H9 (cell line): ENCODE results near the gene RELA. TPM values are rescaled to one million over a fixed set of nuclear protein-coding genes. Genes with fewer than 3 reads are reported as not detected.

Experiments used
- DNase-seq: peaks from one replicate; pipeline ENCODE4 v3.0.0-alpha.2; 2017
- H2AFZ ChIP-seq: one replicate; pipeline ENCODE4 v1.6.1; 2013; ENCODE audit warnings: mild to moderate bottlenecking, low read length, control low read depth, moderate library complexity
- H2AK5ac ChIP-seq: 2 replicates; pipeline ENCODE4 v1.6.1; 2013; ENCODE audit warnings: low read length, control low read depth, mixed read lengths; ENCODE audit not compliant: insufficient read length
- H2BK120ac ChIP-seq: one replicate; pipeline ENCODE4 v1.6.1; 2013; ENCODE audit warnings: low read depth, mild to moderate bottlenecking, low read length, control low read depth, inconsistent platforms; ENCODE audit not compliant: poor library complexity, severe bottlenecking
- H2BK12ac ChIP-seq: 2 replicates; pipeline ENCODE4 v1.6.1; 2013; ENCODE audit warnings: low read length, control low read depth, mixed read lengths, low read depth; ENCODE audit not compliant: insufficient read length
- H2BK15ac ChIP-seq: 2 replicates; pipeline ENCODE4 v1.6.1; 2013; ENCODE audit warnings: low read depth, low read length, control low read depth
- H2BK20ac ChIP-seq: one replicate; pipeline ENCODE4 v1.6.1; 2013; ENCODE audit warnings: low read depth, mild to moderate bottlenecking, low read length, control low read depth, inconsistent platforms; ENCODE audit not compliant: poor library complexity, severe bottlenecking
- H2BK5ac ChIP-seq: 2 replicates; pipeline ENCODE4 v1.6.1; 2013; ENCODE audit warnings: low read length, control low read depth, mixed read lengths; ENCODE audit not compliant: insufficient read length
- H3K14ac ChIP-seq: 2 replicates; pipeline ENCODE4 v1.6.1; 2013; ENCODE audit warnings: low read length, control low read depth; ENCODE audit not compliant: insufficient read depth
- H3K18ac ChIP-seq: 2 replicates; pipeline ENCODE4 v1.6.1; 2013; ENCODE audit warnings: low read depth, mild to moderate bottlenecking, mixed read lengths, low read length, control low read depth; ENCODE audit not compliant: insufficient read length
- H3K23ac ChIP-seq: 2 replicates; pipeline ENCODE4 v1.6.1; 2013; ENCODE audit warnings: low read length, control low read depth, mixed read lengths, low read depth; ENCODE audit not compliant: insufficient read length
- H3K23me2 ChIP-seq: 2 replicates; pipeline ENCODE4 v1.6.1; 2013; ENCODE audit warnings: low read depth, mild to moderate bottlenecking, mixed read lengths, low read length, control low read depth; ENCODE audit not compliant: insufficient read length, poor library complexity, severe bottlenecking
- H3K27ac ChIP-seq: 2 replicates; pipeline ENCODE4 v1.5.1; 2013; ENCODE audit warnings: low read length, control low read depth, mixed read lengths, low read depth; ENCODE audit not compliant: insufficient read length
- H3K27me3 ChIP-seq: 2 replicates; pipeline ENCODE4 v1.6.1; 2013; ENCODE audit warnings: low read length, control low read depth, inconsistent platforms; ENCODE audit not compliant: insufficient read depth
- H3K4ac ChIP-seq: 2 replicates; pipeline ENCODE4 v1.6.1; 2013; ENCODE audit warnings: low read depth, mild to moderate bottlenecking, control low read depth, inconsistent platforms, low read length, moderate library complexity
- H3K4me1 ChIP-seq: 2 replicates; pipeline ENCODE4 v1.6.1; 2013; ENCODE audit warnings: low read length, control low read depth, inconsistent platforms; ENCODE audit not compliant: insufficient read depth
- H3K4me2 ChIP-seq: 2 replicates; pipeline ENCODE4 v1.6.1; 2013; ENCODE audit warnings: low read length, control low read depth, mixed read lengths; ENCODE audit not compliant: insufficient read length, insufficient read depth
- H3K56ac ChIP-seq: 2 replicates; pipeline ENCODE4 v1.6.1; 2013; ENCODE audit warnings: low read depth, mild to moderate bottlenecking, mixed read lengths, low read length, control low read depth; ENCODE audit not compliant: insufficient read length
- H3K79me1 ChIP-seq: 2 replicates; pipeline ENCODE4 v1.6.1; 2013; ENCODE audit warnings: low read depth, mild to moderate bottlenecking, moderate library complexity, low read length, control low read depth, inconsistent platforms; ENCODE audit not compliant: insufficient read depth, poor library complexity, severe bottlenecking
- H3K79me2 ChIP-seq: 2 replicates; pipeline ENCODE4 v1.6.1; 2013; ENCODE audit warnings: low read length, control low read depth, inconsistent platforms; ENCODE audit not compliant: insufficient read depth
- H3K9ac ChIP-seq: 2 replicates; pipeline ENCODE4 v1.6.1; 2013; ENCODE audit warnings: low read length, control low read depth, mixed read lengths; ENCODE audit not compliant: insufficient read length; ENCODE audit errors: extremely low read depth
- H3K9me3 ChIP-seq: one replicate; pipeline ENCODE4 v1.6.1; 2013; ENCODE audit warnings: low read depth, low read length, inconsistent platforms; ENCODE audit not compliant: control insufficient read depth
- H3T11ph ChIP-seq: one replicate; pipeline ENCODE4 v1.6.1; 2013; ENCODE audit warnings: mild to moderate bottlenecking, low read length, control low read depth, inconsistent platforms
- H4K20me1 ChIP-seq: one replicate; pipeline ENCODE4 v1.6.1; 2013; ENCODE audit not compliant: control insufficient read depth, insufficient read length, insufficient read depth
- H4K5ac ChIP-seq: 2 replicates; pipeline ENCODE4 v1.6.1; 2013; ENCODE audit warnings: low read depth, mild to moderate bottlenecking, mixed read lengths, low read length, control low read depth; ENCODE audit not compliant: insufficient read length
- H4K8ac ChIP-seq: replicated peaks from 2 replicates; pipeline ENCODE4 v1.6.1; 2013; ENCODE audit warnings: low read length, control low read depth, mixed read lengths, low read depth; ENCODE audit not compliant: insufficient read length
- H4K91ac ChIP-seq: 2 replicates; pipeline ENCODE4 v1.6.1; 2013; ENCODE audit warnings: low read depth, mild to moderate bottlenecking, moderate library complexity, mixed read lengths, low read length, control low read depth; ENCODE audit not compliant: insufficient read length
- H3K27ac Mint-ChIP-seq, 3 experiments: 2 replicates in 2 of 3; 3 replicates in 1 of 3; pipeline ENCODE4 v1.8.0; 2020 to 2021; ENCODE audit warnings: mixed read lengths in 3 of 3, mild to moderate bottlenecking in 1 of 3, moderate library complexity in 1 of 3
- H3K27me3 Mint-ChIP-seq: 2 replicates; pipeline ENCODE4 v1.8.0; 2021; ENCODE audit warnings: low read depth, mild to moderate bottlenecking, moderate library complexity, mixed read lengths
- H3K36me3 Mint-ChIP-seq, 3 experiments: 2 replicates in 2 of 3; 3 replicates in 1 of 3; pipeline ENCODE4 v1.8.0; 2020 to 2021; ENCODE audit warnings: low read depth in 3 of 3, mixed read lengths in 3 of 3; ENCODE audit not compliant: insufficient read depth in 1 of 3
- H3K4me1 Mint-ChIP-seq, 2 experiments: 2 replicates each; pipeline ENCODE4 v1.8.0; 2020; ENCODE audit warnings: mixed read lengths in 2 of 2
- H3K4me3 Mint-ChIP-seq, 2 experiments: 2 replicates in 1 of 2; 3 replicates in 1 of 2; pipeline ENCODE4 v1.8.0; 2020 to 2021; ENCODE audit warnings: mild to moderate bottlenecking in 2 of 2, mixed read lengths in 2 of 2, moderate library complexity in 1 of 2
- H3K9me3 Mint-ChIP-seq, 2 experiments: 2 replicates in 1 of 2; 3 replicates in 1 of 2; pipeline ENCODE4 v1.8.0; 2020; ENCODE audit warnings: mild to moderate bottlenecking in 2 of 2, mixed read lengths in 2 of 2, moderate library complexity in 1 of 2
- CTCF ChIP-seq: fragments of 200-600 bp; sonication (generic); conservative IDR thresholded peaks from 3 replicates; pipeline ENCODE4 v1.8.0; 2021; ENCODE audit warnings: antibody characterized with exemption, mild to moderate bottlenecking
- WGBS: extraction: QIAGEN DNeasy Blood & Tissue Kit; methylation state at CpG from one replicate; pipeline ENCODE4 v1.1.7; 2013; ENCODE audit warnings: missing lambda C conversion rate, low lambda C conversion rate, mixed read lengths; ENCODE audit not compliant: insufficient read length; ENCODE audit errors: extremely low coverage; 5-methylcytosine and 5-hydroxymethylcytosine counted together
- total RNA-seq: library from RNA; stranded (reverse); gene quantifications from 2 replicates; pipeline ENCODE4 v1.2.1, GENCODE V29; 2021

The RELA gene
- total RNA-seq, 1 experiment from 2014 or later = 48.8 TPM

DNA sequence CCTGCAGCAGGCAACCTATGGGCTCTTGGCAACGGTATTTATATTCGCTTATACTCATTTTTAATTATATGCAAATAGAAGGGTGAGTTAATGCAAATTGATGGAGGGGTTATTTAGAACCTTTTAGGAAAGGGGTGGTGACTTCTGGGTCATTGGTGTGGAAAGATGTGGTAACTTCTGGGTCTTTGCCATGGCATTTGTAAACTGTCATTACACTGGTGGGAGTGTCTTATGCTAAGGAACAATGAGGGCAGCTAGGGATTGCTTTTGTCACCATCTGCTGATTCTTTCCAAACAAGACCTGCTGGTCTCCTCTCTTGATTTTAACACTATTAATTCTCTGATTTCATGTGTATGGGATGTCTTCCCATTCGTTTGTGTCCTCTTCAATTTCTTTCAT is 37.7 kb upstream of the RELA start:
- Histone ChIP-seq H3K4me1 (no peaks in the 10 kb centered on the region), H3K27me3 (no peaks in the 10 kb centered on the region), H2AFZ (no peak overlapping the region), H3K9ac (no peak overlapping the region), H2AK5ac (no peak overlapping the region), H4K20me1 (no peaks in the 10 kb centered on the region), H3T11ph (no peak overlapping the region), H2BK5ac (no peak overlapping the region), H2BK15ac (no peak overlapping the region), H3K18ac (no peak overlapping the region), H3K4ac (no peak overlapping the region), H3K9me3 (no peaks in the 10 kb centered on the region), H2BK120ac (no peak overlapping the region), H3K79me1 (no peaks in the 10 kb centered on the region), H3K27ac (no peak overlapping the region), H2BK12ac (no peak overlapping the region), H4K91ac (no peak overlapping the region), H3K79me2 (no peaks in the 10 kb centered on the region), H4K8ac (no peak overlapping the region), H4K5ac (no peak overlapping the region), H3K14ac (no peak overlapping the region), H3K23me2 (no peaks in the 10 kb centered on the region), H3K23ac (no peak overlapping the region), H3K4me2 (no peak overlapping the region), H3K56ac (no peak overlapping the region), H2BK20ac (no peak overlapping the region)
- DNase-seq = no peak
- peaks cover 3% of the 10 kb centered on the region in 2 experiments; a peak in 2 of 4 replicates for H3K4me1 Mint-ChIP-seq
- no peak overlapping the region for H3K27ac Mint-ChIP-seq
- peaks cover 10 to 17% of the 10 kb centered on the region in 2 experiments; a peak in 3 of 5 replicates for H3K9me3 Mint-ChIP-seq
- H3K27me3 Mint-ChIP-seq = peaks cover 26% of the 10 kb centered on the region
- TF ChIP-seq CTCF = no peak
- H3K36me3 Mint-ChIP-seq = no peaks in the 10 kb centered on the region
- H3K4me3 Mint-ChIP-seq = no peak overlapping the region
- WGBS = no CpG with 5 or more reads among the region's 3 CpGs
